HepG2 (cell line): ENCODE measurements around the gene SOX12. TPM values are rescaled to one million over a fixed set of nuclear protein-coding genes. Genes with fewer than 3 reads are reported as not detected.

Experiments used
- ATF4 ChIP-seq, 2 experiments: fragments of 450-650 bp in 1 of 2; sonication (generic) in 1 of 2; formaldehyde crosslinking; IDR thresholded peaks; 2 replicates each; pipeline versions ENCODE4 v1.5.0 to v1.8.0; 2020 to 2022; ENCODE audit warnings: mild to moderate bottlenecking in 1 of 2, missing genetic modification reagents in 1 of 2
- ESRRA ChIP-seq: sonication (generic); formaldehyde crosslinking; IDR thresholded peaks from 2 replicates; pipeline ENCODE4 v1.5.1; 2020; ENCODE audit warnings: mild to moderate bottlenecking, low read depth, missing genetic modification reagents
- ETV5 ChIP-seq: IDR thresholded peaks from 2 replicates; pipeline ENCODE4 v1.6.1; 2018; ENCODE audit warnings: missing biosample characterization, missing genetic modification reagents, inconsistent platforms, borderline replicate concordance
- FOXK2 ChIP-seq: fragments of 450-650 bp; IDR thresholded peaks from 2 replicates; pipeline ENCODE4 v1.6.1; 2016
- IKZF4 ChIP-seq: sonication (generic); formaldehyde crosslinking; IDR thresholded peaks from 2 replicates; pipeline ENCODE4 v1.5.1; 2020; ENCODE audit warnings: borderline replicate concordance, mild to moderate bottlenecking, low read depth, missing genetic modification reagents; ENCODE audit errors: not compliant biosample characterization
- LCORL ChIP-seq, 2 experiments: fragments of 450-650 bp in 1 of 2; sonication (generic) in 1 of 2; formaldehyde crosslinking in 1 of 2; IDR thresholded peaks; 2 replicates each; pipeline versions ENCODE4 v1.5.0 to v1.6.1; 2017 to 2020; ENCODE audit warnings: antibody characterized with exemption in 1 of 2, missing genetic modification reagents in 1 of 2
- MIER3 ChIP-seq: IDR thresholded peaks from 2 replicates; pipeline ENCODE4 v1.6.1; 2016; ENCODE audit warnings: missing compliant biosample characterization, borderline replicate concordance
- MXI1 ChIP-seq: IDR thresholded peaks from 3 replicates; pipeline ENCODE4 v1.6.1; 2012; ENCODE audit warnings: low read depth, low read length, inconsistent platforms, borderline replicate concordance
- MZF1 ChIP-seq: sonication (generic); formaldehyde crosslinking; IDR thresholded peaks from 2 replicates; pipeline ENCODE4 v1.8.1; 2023; ENCODE audit warnings: mild to moderate bottlenecking, missing genetic modification reagents, borderline replicate concordance
- SIN3A ChIP-seq: IDR thresholded peaks from 2 replicates; pipeline ENCODE4 v1.6.1; 2011; ENCODE audit warnings: low read depth, mild to moderate bottlenecking, control low read depth, low read length, borderline replicate concordance
- SIX4 ChIP-seq: sonication (generic); formaldehyde crosslinking; IDR thresholded peaks from 2 replicates; pipeline ENCODE4 v1.4.0; 2020; ENCODE audit warnings: missing genetic modification reagents
- ZBTB42 ChIP-seq: sonication (generic); formaldehyde crosslinking; IDR thresholded peaks from 2 replicates; pipeline ENCODE4 v1.5.0; 2020; ENCODE audit warnings: mild to moderate bottlenecking, missing genetic modification reagents
- ZNF138 ChIP-seq: sonication (generic); formaldehyde crosslinking; IDR thresholded peaks from 2 replicates; pipeline ENCODE4 v1.5.0; 2020; ENCODE audit warnings: mild to moderate bottlenecking, low read depth, missing genetic modification reagents
- ZNF484 ChIP-seq: sonication (generic); formaldehyde crosslinking; IDR thresholded peaks from 2 replicates; pipeline ENCODE4 v1.5.1; 2020; ENCODE audit warnings: mild to moderate bottlenecking, low read depth, missing genetic modification reagents, borderline replicate concordance
- polyA plus RNA-seq, 8 experiments: library from polyadenylated mRNA; depleted of rRNA in 3 of 8; stranded (reverse) in 7 of 8; unstranded in 1 of 8; fragments of >200 nt; fragmentation: Illumina TruSeq in 4 of 8; extraction: Trizol in 4 of 8; gene quantifications; 2 replicates each; pipeline versions ENCODE4 v1.2.1 to v1.2.3, GENCODE V29; 2011 to 2016; ENCODE audit warnings: low read depth in 4 of 8, missing spikeins in 1 of 8, mixed read lengths in 1 of 8; ENCODE audit not compliant: insufficient read depth in 1 of 8
- total RNA-seq, 5 experiments: library from RNA; depleted of rRNA; stranded (reverse); fragments of >200 nt; fragmentation: Illumina TruSeq; extraction: Trizol; gene quantifications; 2 replicates each; pipeline ENCODE4 v1.2.3, GENCODE V29; 2016; ENCODE audit warnings: low read depth in 1 of 5
- TF ChIP-seq, protein P1 (sequence below): sonication (generic); formaldehyde crosslinking; IDR thresholded peaks from 2 replicates; pipeline ENCODE4 v1.4.0; 2020; ENCODE audit warnings: missing genetic modification reagents
- TF ChIP-seq, protein P2 (sequence below): conservative IDR thresholded peaks from 2 replicates; pipeline ENCODE4 v1.6.1; 2018; ENCODE audit warnings: missing genetic modification reagents
- TF ChIP-seq, protein P3 (sequence below): sonication (generic); formaldehyde crosslinking; IDR thresholded peaks from 2 replicates; pipeline ENCODE4 v1.9.0; 2022; ENCODE audit warnings: missing genetic modification reagents, mild to moderate bottlenecking, borderline replicate concordance
- TF ChIP-seq, protein P4 (sequence below): sonication (generic); formaldehyde crosslinking; IDR thresholded peaks from 2 replicates; pipeline ENCODE4 v1.5.0; 2020; ENCODE audit warnings: missing genetic modification reagents, mild to moderate bottlenecking, borderline replicate concordance
- TF ChIP-seq, protein P5 (sequence below): sonication (generic); formaldehyde crosslinking; IDR thresholded peaks from 2 replicates; pipeline ENCODE4 v1.4.0; 2020; ENCODE audit warnings: missing genetic modification reagents

The SOX12 gene
- total and polyA plus RNA-seq, 2 of the 13 experiments (the other 11 are each of a cell fraction or from before 2014, with no cell fraction given) = 10.0 to 18.7 TPM

- TF ChIP-seq, protein P1, sequence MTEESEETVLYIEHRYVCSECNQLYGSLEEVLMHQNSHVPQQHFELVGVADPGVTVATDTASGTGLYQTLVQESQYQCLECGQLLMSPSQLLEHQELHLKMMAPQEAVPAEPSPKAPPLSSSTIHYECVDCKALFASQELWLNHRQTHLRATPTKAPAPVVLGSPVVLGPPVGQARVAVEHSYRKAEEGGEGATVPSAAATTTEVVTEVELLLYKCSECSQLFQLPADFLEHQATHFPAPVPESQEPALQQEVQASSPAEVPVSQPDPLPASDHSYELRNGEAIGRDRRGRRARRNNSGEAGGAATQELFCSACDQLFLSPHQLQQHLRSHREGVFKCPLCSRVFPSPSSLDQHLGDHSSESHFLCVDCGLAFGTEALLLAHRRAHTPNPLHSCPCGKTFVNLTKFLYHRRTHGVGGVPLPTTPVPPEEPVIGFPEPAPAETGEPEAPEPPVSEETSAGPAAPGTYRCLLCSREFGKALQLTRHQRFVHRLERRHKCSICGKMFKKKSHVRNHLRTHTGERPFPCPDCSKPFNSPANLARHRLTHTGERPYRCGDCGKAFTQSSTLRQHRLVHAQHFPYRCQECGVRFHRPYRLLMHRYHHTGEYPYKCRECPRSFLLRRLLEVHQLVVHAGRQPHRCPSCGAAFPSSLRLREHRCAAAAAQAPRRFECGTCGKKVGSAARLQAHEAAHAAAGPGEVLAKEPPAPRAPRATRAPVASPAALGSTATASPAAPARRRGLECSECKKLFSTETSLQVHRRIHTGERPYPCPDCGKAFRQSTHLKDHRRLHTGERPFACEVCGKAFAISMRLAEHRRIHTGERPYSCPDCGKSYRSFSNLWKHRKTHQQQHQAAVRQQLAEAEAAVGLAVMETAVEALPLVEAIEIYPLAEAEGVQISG (CRISPR knock-in tag) = peak; percentile 91
- TF ChIP-seq, protein P2, sequence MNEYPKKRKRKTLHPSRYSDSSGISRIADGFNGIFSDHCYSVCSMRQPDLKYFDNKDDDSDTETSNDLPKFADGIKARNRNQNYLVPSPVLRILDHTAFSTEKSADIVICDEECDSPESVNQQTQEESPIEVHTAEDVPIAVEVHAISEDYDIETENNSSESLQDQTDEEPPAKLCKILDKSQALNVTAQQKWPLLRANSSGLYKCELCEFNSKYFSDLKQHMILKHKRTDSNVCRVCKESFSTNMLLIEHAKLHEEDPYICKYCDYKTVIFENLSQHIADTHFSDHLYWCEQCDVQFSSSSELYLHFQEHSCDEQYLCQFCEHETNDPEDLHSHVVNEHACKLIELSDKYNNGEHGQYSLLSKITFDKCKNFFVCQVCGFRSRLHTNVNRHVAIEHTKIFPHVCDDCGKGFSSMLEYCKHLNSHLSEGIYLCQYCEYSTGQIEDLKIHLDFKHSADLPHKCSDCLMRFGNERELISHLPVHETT = peak; percentile 99
- TF ChIP-seq MIER3 = peak; percentile 99
- TF ChIP-seq MZF1 (CRISPR knock-in tag) = 0 out of 2 replicates have a peak, but pooled peaks have one; percentile 70
- peak; percentile 88 for TF ChIP-seq ETV5
- TF ChIP-seq IKZF4 (CRISPR knock-in tag) = no peak
- TF ChIP-seq ATF4 (CRISPR knock-in tag; IDR thresholded peaks at IDR 0.05) = peak in 1 of 2 experiments; percentile 82; a peak in 2 of 4 replicates
- TF ChIP-seq, protein P3, sequence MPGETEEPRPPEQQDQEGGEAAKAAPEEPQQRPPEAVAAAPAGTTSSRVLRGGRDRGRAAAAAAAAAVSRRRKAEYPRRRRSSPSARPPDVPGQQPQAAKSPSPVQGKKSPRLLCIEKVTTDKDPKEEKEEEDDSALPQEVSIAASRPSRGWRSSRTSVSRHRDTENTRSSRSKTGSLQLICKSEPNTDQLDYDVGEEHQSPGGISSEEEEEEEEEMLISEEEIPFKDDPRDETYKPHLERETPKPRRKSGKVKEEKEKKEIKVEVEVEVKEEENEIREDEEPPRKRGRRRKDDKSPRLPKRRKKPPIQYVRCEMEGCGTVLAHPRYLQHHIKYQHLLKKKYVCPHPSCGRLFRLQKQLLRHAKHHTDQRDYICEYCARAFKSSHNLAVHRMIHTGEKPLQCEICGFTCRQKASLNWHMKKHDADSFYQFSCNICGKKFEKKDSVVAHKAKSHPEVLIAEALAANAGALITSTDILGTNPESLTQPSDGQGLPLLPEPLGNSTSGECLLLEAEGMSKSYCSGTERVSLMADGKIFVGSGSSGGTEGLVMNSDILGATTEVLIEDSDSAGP (CRISPR knock-in tag) = peak; percentile 95
- TF ChIP-seq ESRRA (CRISPR knock-in tag) = peak; percentile 100
- TF ChIP-seq ZBTB42 = 0 out of 2 replicates have a peak, but pooled peaks have one; percentile 0
- TF ChIP-seq FOXK2 = peak; percentile 56
- peak; percentile 88 for TF ChIP-seq SIX4 (CRISPR knock-in tag)
- peak; percentile 66; the same call in 1 of the 2 replicates for TF ChIP-seq ZNF484 (CRISPR knock-in tag)
- TF ChIP-seq, protein P4, sequence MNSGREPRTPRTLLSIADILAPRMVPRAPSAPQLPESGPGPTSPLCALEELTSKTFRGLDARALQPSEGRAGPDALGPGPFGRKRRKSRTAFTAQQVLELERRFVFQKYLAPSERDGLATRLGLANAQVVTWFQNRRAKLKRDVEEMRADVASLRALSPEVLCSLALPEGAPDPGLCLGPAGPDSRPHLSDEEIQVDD = 0 out of 2 replicates have a peak, but pooled peaks have one; percentile 64
- peak; percentile 97 for TF ChIP-seq MXI1
- TF ChIP-seq ZNF138 = peak; percentile 86; the same call in 1 of the 2 replicates
- TF ChIP-seq SIN3A = peak; percentile 98
- TF ChIP-seq LCORL (IDR thresholded peaks at IDR 0.05) = no peak
- TF ChIP-seq LCORL (CRISPR knock-in tag; IDR thresholded peaks at IDR 0.05) = peak; percentile 100
- TF ChIP-seq, protein P5, sequence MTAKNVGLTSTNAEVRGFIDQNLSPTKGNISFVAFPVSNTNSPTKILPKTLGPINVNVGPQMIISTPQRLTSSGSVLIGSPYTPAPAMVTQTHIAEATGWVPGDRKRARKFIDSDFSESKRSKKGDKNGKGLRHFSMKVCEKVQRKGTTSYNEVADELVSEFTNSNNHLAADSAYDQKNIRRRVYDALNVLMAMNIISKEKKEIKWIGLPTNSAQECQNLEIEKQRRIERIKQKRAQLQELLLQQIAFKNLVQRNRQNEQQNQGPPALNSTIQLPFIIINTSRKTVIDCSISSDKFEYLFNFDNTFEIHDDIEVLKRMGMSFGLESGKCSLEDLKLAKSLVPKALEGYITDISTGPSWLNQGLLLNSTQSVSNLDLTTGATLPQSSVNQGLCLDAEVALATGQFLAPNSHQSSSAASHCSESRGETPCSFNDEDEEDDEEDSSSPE (CRISPR knock-in tag) = peak; percentile 91
Measured at GRCh38 chr20:347640-348484, 22.5 kb downstream of the SOX12 start (continued).
